GM20431 (cell line): ENCODE measurements around the gene PCYT1A.
"Not testable (repeated sequence)": the region's sequence is repeated elsewhere in the genome, so short reads cannot be mapped to it uniquely, and the experiment has no call there.

Source experiments
- in situ Hi-C: fragments of 300-500 bp; cut with MseI, MboI; formaldehyde crosslinking; loops from one replicate; pipeline ENCODE4 v1.15.0; 2020; ENCODE audit warnings: low sequenced_read_pairs; ENCODE audit not compliant: unreplicated experiment

The PCYT1A gene

GRCh38 chr3:196292286-196292923, 4.9 kb upstream of the PCYT1A start:
- in situ Hi-C loops = no loop called here

DNA sequence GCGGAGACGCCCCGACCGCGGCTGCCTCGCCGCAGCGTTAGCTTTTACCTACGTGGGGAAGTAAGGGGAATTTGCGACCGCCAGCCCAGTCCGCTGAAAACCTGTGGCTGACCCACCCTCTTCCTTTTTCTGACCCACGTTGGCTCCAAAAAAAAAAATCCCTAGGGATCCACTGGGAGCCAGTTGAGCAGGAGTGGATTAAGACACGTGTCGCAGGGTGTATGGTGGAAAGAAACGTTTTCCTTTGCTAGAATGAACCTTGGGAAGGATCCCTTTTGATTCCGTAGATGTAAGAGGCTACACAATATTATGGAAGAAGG, 575 bp upstream of the PCYT1A start:
- in situ Hi-C loops = no loop called here

- in situ Hi-C loops = no loop called here
Measured at GRCh38 chr3:196287090-196287439, 461 bp downstream of the PCYT1A start.

DNA sequence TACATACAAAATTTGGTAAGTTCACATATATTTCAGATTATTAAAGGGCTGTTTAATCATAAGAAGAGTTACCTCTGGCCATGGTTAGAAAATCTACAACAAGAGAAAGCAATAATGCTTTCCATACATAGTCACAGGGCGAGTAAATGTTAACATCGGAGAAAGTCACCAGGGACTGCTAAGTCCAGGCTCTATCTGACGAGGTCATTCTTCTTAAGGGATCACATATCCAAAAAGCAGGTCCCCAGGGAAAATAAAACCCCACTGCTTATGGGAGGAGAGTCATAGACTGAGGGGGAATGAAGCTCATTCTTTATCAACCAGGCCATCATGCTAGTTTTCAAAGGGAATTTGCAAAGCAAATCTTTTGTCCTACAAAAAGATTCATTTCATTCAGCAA, 3.1 kb downstream of the PCYT1A start:
- in situ Hi-C loops = no loop called here

- in situ Hi-C loops = no loop called here
Measured at GRCh38 chr3:196281962-196282361, 5.6 kb downstream of the PCYT1A start.

DNA sequence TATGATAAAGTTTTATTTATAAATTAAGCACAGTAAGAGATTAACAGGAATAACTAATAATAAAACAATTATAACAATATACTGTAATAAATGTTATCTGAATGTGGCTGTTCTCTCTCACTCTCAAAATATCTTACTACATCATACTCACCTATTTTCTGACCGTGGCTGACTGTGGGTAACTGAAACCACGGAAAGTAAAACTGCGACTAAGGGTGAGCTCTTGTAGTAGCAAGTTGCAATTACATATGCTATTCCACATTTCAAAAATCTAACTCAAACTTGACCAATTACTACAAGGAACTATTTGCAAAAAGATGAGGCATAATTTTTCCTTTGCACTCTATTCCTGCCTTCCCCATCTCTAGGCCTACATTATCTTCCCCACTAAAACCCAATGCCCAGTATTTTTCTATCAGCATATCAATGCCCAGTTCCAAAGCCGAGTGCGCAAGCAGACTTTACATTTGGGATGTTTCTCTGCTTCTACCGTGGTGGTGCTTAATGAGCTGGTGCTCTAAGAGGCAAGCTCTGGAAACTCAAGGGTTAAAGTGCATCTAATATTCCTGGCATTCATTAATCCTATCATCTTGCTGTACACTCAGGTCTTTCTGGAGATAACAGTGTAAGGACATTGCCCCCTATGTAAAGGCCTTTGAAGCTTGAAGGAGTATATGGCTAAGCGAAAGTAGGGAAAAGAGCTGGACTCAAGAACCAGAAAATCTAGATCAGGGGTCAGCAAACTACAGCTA, 6.7 kb downstream of the PCYT1A start:
- in situ Hi-C loops = no loop called here

GRCh38 chr3:196275126-196275525, 12.4 kb downstream of the PCYT1A start:
- in situ Hi-C loops = no loop called here

DNA sequence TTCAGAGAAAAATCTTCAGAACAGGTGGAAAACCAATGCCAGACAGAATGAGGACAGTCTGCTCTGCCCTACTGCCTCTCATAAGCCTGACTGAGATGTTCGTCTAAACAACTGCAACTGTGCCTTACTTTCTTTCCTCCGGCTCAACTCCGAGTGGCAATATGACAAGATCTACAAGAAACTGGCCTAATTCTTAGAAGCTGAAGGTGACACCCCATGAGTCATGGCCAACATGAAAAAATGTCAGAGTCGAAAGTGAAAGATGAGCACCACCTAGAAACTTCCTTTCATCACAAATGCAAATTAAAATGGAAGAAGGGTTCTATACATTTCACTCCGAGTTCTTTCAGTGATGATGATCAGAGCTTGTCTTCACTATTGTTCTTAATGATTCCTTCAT, 12.9 kb downstream of the PCYT1A start:
- in situ Hi-C loops = loop anchor here (25.0 kb wide), 1 partner anchor 238 kb away; the partner anchor contains the start of genes RNF168 and SMCO1

- in situ Hi-C loops = loop anchor here (25.0 kb wide), 1 partner anchor 239 kb away; the partner anchor contains the start of genes RNF168 and SMCO1
Measured at GRCh38 chr3:196273655-196274054, 13.9 kb downstream of the PCYT1A start.

- in situ Hi-C loops = loop anchor here (25.0 kb wide), 1 partner anchor 239 kb away; the partner anchor contains the start of genes RNF168 and SMCO1
Measured at GRCh38 chr3:196272826-196273225, 14.7 kb downstream of the PCYT1A start.

DNA sequence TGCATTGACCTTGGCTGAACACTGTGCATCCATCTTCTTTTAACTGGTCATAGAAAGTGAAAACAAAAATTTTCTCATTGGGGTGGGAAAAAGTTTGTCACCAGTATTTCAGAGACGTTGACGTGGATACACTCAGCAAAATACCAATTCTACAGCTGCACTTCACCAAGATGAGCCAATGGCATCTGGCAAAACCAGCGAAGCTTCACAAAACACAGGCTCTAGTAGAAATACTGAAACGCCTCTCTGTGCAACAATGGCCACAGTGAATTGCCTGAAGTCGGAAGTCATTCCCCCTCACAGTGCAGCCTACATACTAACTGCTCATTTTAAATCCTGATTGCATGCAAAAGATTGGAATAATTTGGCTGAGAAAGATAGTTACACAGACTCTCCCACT, 17.0 kb downstream of the PCYT1A start:
- in situ Hi-C loops = loop anchor here (25.0 kb wide), 1 partner anchor 242 kb away; the partner anchor contains the start of genes RNF168 and SMCO1

DNA sequence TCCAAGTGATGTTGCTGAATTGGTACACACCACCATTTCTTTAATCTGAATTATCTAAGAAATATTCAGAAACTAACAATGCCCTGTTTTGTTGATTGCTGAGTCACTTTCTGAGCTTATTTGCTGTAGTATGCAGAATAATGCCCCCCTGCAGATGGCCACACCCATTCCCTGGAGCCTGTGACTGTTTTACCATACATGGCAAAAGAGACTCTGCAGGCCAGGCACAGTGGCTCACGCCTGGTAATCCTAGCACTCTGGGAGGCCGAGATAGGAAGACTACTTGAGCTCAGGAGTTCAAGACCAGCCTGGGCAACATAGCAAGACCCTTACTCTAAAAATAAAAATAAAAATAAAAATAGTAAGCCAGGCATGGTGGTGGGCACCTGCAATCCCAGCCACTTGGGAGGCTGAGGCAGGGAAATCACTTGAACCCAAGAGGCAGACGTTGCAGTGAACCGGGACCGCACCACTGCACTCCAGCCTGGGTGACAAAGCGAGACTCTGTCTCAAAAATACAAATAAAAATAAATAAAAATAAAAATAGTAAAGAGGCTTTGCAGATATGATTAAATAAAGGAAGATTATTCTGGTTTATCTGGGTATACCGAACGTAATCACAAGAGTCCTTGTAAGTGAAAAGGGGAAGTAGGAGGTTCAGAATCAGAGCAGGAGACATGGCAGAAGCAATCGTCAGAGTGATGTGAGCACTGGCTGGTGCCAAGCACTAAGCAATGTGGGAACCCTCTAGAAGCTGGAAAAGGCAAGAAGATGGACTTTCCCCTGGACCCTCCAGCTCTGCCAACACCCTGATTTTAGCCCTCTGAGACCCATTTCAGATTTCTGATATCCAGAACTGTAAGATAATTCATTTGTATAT, 19.0 kb downstream of the PCYT1A start:
- in situ Hi-C loops = loop anchor here (25.0 kb wide), 1 partner anchor 244 kb away; the partner anchor contains the start of genes RNF168 and SMCO1

DNA sequence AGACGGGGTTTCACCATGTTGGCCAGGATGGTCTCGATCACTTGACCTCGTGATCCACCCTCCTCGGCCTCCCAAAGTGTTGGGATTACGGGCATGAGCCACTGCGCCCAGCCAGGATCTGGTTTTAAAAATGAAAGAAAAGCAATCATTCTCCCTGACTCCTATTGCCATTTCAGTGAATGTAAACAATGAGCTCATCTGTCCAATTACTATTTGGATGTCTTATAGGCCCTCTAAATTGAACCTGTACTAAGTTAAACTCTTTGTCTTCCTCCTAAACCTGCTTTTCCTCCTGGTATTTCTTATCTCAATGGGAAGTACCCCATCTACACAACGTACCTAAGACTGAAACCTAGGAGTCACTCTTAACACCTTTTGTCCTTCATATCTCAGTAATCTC, 23.7 kb downstream of the PCYT1A start:
- in situ Hi-C loops = loop anchor here (25.0 kb wide), 1 partner anchor 248 kb away; the partner anchor contains the start of genes RNF168 and SMCO1

DNA sequence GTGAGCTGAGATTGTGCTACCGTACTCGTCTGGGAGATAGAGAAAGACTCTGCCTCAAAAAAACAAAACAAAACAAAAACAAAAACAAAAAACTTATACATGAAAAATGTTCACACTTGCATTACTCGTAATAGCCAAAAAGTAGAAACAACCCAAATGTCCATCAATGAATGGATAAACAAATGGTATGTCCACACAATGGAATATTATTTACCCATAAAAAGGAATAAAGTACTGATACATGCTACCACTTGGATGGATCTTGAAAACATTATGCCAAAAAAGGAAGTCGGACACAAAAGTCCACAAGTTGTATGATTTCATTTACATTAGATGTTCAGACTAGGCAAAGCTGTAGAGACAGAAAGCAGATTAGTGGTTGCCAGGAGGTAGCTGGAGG, 26.7 kb downstream of the PCYT1A start:
- in situ Hi-C loops = loop anchor here (25.0 kb wide), 1 partner anchor 252 kb away; the partner anchor contains the start of genes RNF168 and SMCO1

GRCh38 chr3:196255776-196256175, 31.8 kb downstream of the PCYT1A start:
- in situ Hi-C loops = loop anchor here (25.0 kb wide), 1 partner anchor 257 kb away; the partner anchor contains the start of genes RNF168 and SMCO1

- in situ Hi-C loops = loop anchor here (25.0 kb wide), 1 partner anchor 258 kb away; the partner anchor contains the start of genes RNF168 and SMCO1
Measured at GRCh38 chr3:196254376-196255283, 32.9 kb downstream of the PCYT1A start.

DNA sequence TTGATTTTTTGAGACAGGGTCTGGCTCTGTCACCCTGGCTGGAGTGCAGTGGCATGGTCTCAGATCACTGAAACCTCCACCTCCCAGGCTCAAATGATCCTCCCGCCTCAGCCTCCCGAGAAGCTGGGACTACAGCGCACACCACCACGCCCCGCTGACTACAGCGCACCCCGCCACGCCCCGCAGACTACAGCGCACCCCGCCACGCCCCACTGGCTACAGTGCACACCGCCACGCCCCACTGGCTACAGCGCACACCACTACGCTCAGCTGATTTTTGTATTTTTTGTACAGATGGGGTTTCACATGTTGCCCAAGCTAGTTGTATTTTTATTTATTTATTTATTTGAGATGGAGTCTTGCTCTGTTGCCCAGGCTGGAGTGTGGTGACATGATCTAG, 35.6 kb downstream of the PCYT1A start:
- in situ Hi-C loops = loop anchor here (25.0 kb wide), 1 partner anchor 260 kb away; the partner anchor contains the start of genes RNF168 and SMCO1

GRCh38 chr3:196246612-196247308, 40.8 kb downstream of the PCYT1A start:
- in situ Hi-C loops = no loop called here

- in situ Hi-C loops = not testable (repeated sequence)
Measured at GRCh38 chr3:196244166-196244565, 43.4 kb downstream of the PCYT1A start.
